GM12892 (cell line): ENCODE measurements around the gene ME3. TPM values are rescaled to one million over a fixed set of nuclear protein-coding genes. Genes with fewer than 3 reads are reported as not detected.

Experiments used
- DNase-seq: peaks from one replicate; pipeline ENCODE4 v3.0.0; 2011; ENCODE audit not compliant: insufficient read length
- FAIRE-seq: peaks from 2 replicates; lab custom pipeline; 2011; peaks lifted over from hg19 to GRCh38; lab: Jason Lieb, UNC
- POLR2A ChIP-seq: IDR thresholded peaks from 2 replicates; pipeline ENCODE4 v1.6.1; 2011; ENCODE audit warnings: low read depth, low read length, control low read depth
- POLR2AphosphoS5 ChIP-seq: IDR thresholded peaks from 2 replicates; pipeline ENCODE4 v1.6.1; 2011; ENCODE audit warnings: low read depth, low read length, control low read depth
- TAF1 ChIP-seq: IDR thresholded peaks from 2 replicates; pipeline ENCODE4 v1.6.1; 2011; ENCODE audit warnings: low read depth, mild to moderate bottlenecking, control low read depth, low read length, borderline replicate concordance
- polyA plus RNA-seq: library from polyadenylated mRNA; unstranded; fragments of >200 nt; gene quantifications from one replicate; pipeline ENCODE4 v1.2.1, GENCODE V29; 2012; ENCODE audit warnings: missing spikeins, inconsistent platforms; ENCODE audit not compliant: missing spikeins

The ME3 gene
- polyA plus RNA-seq, result 0.45 TPM

- DNase-seq (peak; percentile 11), FAIRE-seq (peak; percentile 27)
- TF ChIP-seq POLR2A (no peak), TAF1 (no peak), POLR2AphosphoS5 (no peak)
Measured at GRCh38 chr11:86672007-86672621, at the start of gene ME3. TSS of gene ME3 (minus strand) at chr11:86672616.

- DNase-seq (no peak), FAIRE-seq (no peak)
- TF ChIP-seq TAF1 (no peak), POLR2A (no peak), POLR2AphosphoS5 (no peak)
Measured at GRCh38 chr11:86722006-86722405, 49.6 kb upstream of the ME3 start.

GRCh38 chr11:86720546-86720945 is 48.1 kb upstream of the ME3 start:
- no peak for FAIRE-seq
- DNase-seq, result no peak
- TF ChIP-seq POLR2A (no peak), TAF1 (no peak), POLR2AphosphoS5 (no peak)

- DNase-seq, result no peak
- no peak for FAIRE-seq
- no peak for TF ChIP-seq TAF1
- TF ChIP-seq POLR2A, result no peak
- no peak for TF ChIP-seq POLR2AphosphoS5
Measured at GRCh38 chr11:86719781-86720463, 47.5 kb upstream of the ME3 start.

- FAIRE-seq (no peak), DNase-seq (no peak)
- TF ChIP-seq POLR2AphosphoS5 (no peak), TAF1 (no peak), POLR2A (no peak)
Measured at GRCh38 chr11:86718999-86719398, 46.6 kb upstream of the ME3 start.

GRCh38 chr11:86718521-86718920 is 46.1 kb upstream of the ME3 start:
- FAIRE-seq (no peak), DNase-seq (no peak)
- TF ChIP-seq POLR2A (no peak), TAF1 (no peak), POLR2AphosphoS5 (no peak)

GRCh38 chr11:86717817-86718501 is 45.5 kb upstream of the ME3 start:
- FAIRE-seq (no peak), DNase-seq (no peak)
- TF ChIP-seq POLR2A, result no peak
- TF ChIP-seq TAF1, result no peak
- no peak for TF ChIP-seq POLR2AphosphoS5

- TF ChIP-seq POLR2AphosphoS5, result no peak
- no peak for TF ChIP-seq POLR2A
- no peak for TF ChIP-seq TAF1
- DNase-seq, result no peak
- FAIRE-seq, result no peak
Measured at GRCh38 chr11:86715611-86716010, 43.2 kb upstream of the ME3 start.

GRCh38 chr11:86713552-86713951 is 41.1 kb upstream of the ME3 start:
- DNase-seq, result no peak
- no peak for FAIRE-seq

GRCh38 chr11:86710936-86711335 is 38.5 kb upstream of the ME3 start:
- FAIRE-seq (no peak), DNase-seq (no peak)
- TF ChIP-seq POLR2A (no peak), POLR2AphosphoS5 (no peak), TAF1 (no peak)

More at GRCh38 chr11:86713552-86713951, 41.1 kb upstream of the ME3 start:
- TF ChIP-seq TAF1 (no peak), POLR2AphosphoS5 (no peak), POLR2A (no peak)

GRCh38 chr11:86708669-86709068 is 36.3 kb upstream of the ME3 start:
- TF ChIP-seq POLR2A (no peak), POLR2AphosphoS5 (no peak), TAF1 (no peak)
- DNase-seq (no peak), FAIRE-seq (no peak)
